Islet of Langerhans (tissue), 1 donor: Measurements from ENCODE around the gene GET4.
"Not testable (repeated sequence)": the region's sequence is repeated elsewhere in the genome, so short reads cannot be mapped to it uniquely, and the experiment has no call there.

ENCODE experiments used
- FAIRE-seq: peaks from one replicate; lab custom pipeline; 2011; peaks lifted over from hg19 to GRCh38; lab: Jason Lieb, UNC

The GET4 gene

DNA sequence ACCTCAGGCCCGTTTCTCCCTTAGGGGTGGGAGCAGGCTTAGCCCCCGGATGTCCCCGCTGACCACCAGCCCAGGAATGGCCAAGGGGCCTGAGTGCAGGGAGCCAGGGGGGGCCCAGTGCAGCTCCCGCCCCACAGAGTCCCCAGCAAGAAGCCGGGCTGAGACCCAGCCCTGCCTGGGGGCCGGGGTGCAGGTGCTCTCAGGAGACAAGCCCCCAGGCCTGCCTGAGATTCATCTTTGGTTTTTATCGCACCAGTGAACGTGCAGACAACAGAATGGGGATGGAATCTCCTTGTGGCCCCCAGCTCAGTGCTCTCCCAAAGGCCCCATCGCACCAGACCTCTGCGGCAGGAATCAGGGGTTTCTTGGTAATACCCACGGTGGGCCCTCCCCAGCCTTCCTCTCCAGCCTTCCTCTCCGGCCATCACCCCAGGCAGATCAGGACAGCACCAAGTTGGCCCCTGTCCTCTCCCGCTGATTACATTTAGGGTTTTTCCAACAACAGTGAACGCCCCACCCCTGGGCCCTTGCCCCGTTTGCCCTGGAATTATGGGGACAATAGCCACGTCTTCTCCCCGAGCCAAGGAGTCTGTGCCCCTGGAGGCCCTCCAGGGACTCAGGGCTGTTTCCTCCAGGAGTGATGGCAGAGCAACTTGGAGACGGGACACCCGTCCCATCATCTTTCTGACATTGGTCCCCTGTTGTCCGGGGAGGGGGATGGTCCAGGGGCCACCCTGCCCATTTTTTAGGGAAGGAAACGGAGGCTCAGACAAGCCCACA is 55.7 kb downstream of the GET4 start:
- no peak for FAIRE-seq

GRCh38 chr7:932651-932975 is 56.3 kb downstream of the GET4 start:
- no peak for FAIRE-seq

DNA sequence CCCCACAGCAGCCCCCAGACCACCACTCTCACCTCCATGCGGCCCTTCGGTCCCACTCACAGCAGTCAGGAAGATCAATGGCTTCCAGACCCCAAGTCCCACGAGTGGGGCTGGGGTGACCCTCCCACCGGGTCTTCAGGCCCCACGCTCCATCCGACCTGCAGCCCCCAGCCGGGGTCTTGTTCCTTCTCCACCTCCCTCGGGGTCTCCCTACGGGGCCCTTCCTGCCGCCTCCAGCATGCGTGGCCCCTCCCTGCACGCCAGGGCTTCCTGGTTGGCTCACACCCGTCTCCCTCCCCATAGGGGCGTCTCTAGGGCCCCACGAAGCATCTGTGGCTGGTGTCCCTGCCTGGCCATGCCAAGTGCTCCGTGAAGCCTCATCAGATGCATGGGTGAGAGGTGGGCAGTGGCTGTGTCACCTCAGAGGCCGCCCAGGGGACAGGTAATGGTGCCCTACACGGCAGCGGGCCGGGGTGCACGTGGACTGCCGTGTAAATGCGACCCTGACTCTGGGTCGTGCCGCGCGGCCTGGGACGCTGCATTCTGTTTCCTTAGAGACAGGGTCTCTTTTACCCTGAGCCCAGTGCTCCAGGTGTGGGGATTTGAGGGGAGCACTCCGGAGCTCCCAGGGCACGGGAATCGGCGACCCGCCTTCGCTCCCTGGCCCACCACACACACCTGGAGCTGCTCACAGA is 58.3 kb downstream of the GET4 start:
- FAIRE-seq = no peak

DNA sequence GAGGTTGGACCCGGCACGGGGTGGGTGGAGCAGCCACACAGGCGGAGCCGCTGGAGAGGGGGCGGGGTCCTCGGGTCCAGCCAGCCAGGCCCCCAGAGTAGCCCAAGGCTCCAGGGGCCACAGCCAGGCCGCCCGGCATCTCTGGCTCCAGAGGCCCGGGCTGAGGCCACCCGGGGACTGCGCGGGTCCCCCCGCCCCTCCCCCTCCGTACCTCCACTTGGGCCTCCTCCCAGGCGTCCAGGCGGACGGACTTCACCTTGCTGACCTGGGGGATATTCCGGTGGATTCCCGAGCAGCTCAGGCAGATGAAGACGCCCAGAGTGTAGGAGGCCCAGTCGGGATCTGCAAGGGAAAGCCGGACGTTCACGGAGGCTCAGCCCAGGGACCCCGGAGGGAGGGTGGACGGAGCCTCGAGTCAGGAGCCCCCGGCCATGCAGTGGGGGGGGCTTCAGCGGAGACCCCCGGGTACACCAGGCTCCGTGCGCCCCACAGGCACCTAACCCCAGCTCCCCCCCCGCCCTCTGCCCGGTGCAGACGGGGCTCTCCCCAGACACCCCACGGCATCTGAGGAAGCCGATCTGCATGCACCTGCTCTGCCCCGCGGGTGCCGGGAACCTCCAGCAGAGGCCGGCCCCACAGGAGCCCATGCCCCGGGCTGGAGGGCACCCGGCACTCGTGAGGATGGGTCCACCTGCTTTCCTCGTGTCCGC is 59.0 kb downstream of the GET4 start:
- no peak for FAIRE-seq

DNA sequence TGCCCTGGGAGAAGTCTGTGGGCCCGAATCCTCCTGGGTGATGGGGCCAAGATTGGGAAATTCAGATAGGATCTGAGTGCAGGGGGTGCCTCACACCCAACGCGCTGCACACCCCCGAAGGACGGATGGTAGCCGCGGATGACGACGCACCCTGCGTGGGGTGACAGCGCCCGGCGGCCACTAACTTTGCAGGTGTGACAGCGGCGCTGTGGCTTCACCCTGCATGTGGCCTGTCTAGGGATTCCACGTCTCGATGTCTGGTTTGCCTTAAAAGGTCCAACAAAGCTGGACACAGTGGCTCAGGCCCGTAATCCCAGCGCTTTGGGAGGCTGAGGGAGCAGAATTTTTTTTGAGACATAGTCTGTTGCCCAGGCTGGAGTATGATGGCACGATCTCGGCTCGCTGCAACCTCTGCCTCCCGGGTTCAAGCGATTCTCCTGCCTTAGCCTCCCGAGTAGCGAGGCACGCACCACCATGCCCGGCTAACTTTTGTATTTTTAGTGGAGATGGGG is 59.6 kb downstream of the GET4 start:
- no peak for FAIRE-seq

GRCh38 chr7:936386-937054 is 60.2 kb downstream of the GET4 start:
- FAIRE-seq = no peak

DNA sequence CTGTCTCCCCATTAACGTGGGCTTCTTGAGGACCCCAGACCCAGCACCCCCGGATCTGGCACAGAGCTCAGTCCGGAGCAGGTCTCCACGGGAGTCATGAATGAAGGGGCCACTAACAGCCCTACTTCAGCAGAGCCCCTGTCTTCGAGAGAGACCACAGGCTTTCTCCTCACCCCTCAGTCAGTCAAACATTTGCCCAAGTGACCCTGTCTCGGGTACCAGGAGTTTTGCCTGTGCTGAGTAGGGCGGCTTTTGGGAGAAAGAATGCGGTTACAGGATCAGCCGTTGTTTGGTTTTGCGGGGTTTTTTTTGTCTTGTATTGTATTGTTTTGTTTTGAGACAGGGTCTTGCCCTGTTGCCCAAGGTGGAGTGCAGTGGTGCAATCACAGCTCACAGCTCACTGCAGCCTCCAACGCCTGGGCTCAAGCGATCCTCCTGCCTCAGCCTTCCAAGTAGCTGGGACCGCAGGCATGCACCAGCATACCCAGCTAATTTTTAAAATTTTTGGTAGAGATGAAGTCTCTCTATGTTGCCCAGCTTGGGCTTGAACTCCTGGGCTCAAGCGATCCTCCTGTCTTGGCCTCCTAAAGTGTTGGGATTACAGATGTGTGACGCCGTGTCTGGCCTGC is 61.6 kb downstream of the GET4 start:
- no peak for FAIRE-seq

GRCh38 chr7:938546-939185 is 62.3 kb downstream of the GET4 start:
- FAIRE-seq = no peak

GRCh38 chr7:939843-940242 is 63.5 kb downstream of the GET4 start:
- no peak for FAIRE-seq

GRCh38 chr7:940599-941408 is 64.5 kb downstream of the GET4 start:
- FAIRE-seq = no peak

DNA sequence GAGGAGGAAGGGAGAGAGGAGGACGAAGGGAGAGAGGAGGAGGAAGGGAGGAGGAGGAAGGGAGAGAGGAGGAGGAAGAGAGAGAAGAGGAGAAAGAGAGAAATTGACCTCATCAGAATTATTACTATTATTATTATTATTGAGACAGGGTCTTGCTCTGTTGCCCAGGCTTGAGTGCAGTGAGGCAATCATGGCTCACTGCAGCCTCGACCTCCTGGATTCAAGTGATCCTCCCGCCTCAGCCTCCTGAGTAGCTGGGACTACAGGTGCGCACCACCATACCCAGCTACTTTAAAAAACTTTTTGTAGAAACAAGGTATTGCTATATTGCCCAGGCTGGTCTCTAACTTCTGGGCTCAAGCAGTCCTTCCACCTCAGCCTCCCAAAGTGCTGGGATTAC is 67.4 kb downstream of the GET4 start:
- FAIRE-seq = not testable (repeated sequence)

GRCh38 chr7:944744-945143 is 68.4 kb downstream of the GET4 start:
- no peak for FAIRE-seq

GRCh38 chr7:945147-945555 is 68.8 kb downstream of the GET4 start:
- FAIRE-seq = no peak

- FAIRE-seq = no peak
Observed at GRCh38 chr7:945556-946255, 69.4 kb downstream of the GET4 start.
